ENCODE results near the gene LYRM4.

Gene LYRM4

DNA sequence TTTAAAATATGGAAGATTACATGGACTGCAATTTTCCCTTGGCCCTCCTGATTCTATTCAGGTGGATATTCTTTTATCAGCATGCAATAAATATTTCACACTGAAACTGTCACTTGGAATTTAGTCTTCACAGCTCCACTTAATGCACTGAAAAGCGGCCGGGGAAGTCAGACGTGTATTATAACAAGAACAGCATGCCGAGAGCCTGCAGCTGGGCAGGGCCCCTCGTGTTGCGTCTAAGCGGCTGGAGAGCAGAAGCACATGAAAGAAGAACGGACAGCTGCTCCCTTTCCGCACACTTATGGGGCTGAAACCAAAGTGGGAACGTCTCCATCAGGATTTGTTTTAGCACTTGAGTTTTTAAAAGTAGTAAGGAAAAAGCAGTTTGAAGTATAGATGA is 57.2 kb downstream of the LYRM4 start:
- DNase-seq = no peak

DNA sequence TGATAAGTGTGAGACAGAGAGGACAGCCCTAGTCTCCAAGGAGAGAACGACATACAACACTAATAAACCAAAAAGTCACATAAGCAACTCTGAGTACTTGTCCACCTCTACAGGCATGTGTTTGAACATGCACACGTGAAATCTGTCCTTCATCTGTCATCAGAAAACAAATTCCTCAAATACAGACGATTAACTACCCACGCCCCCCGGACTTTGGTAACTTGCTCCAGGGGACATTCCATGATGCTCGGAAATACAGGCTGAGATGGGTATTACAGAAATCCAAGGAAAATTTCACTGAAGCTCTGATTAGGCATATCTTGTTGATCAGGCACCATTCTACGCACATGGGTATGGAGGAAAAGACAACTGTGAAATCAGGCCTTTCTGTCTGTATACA is 57.8 kb downstream of the LYRM4 start:
- no peak for DNase-seq

- no peak for DNase-seq
Measured at GRCh38 chr6:5202206-5202605, 58.5 kb downstream of the LYRM4 start.

DNA sequence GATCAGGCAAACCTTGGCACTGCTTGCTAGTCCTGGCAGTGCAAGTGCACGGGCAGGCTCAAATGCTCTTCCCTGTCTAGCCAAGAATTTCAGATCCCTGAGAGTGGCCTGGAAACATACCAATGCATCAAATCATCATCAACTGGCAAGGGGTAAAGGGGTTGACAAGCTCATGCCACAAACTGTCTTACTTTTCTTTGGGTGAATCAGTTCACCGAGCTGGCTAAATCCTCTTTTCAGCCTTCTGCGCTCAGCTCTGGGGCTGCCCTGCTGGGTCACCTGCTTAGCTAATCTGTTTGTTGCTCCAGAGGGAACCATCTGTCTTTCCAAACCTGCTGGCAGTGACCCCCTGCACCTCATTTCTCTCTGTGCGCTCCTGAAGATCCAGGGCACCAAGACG is 59.5 kb downstream of the LYRM4 start:
- DNase-seq = no peak

GRCh38 chr6:5199702-5200101 is 61.0 kb downstream of the LYRM4 start:
- no peak for DNase-seq

DNA sequence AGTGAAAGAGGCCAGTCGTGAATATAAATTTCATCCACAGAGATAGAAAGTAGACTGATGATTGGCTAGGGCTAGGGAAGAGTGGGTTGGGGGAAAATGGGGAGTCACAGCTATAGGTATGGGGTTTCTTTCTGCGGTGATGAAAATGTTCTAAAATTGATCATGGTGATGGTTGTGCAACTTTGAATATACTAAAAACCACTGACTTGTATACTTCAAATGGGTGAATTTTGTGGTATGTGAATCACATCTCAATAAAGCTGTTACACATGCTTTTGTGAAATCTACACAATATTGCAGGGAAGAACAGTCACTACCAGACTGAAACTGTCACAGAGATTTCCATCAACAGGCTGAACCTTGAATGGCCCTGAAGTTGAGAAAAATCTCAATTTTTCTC is 61.5 kb downstream of the LYRM4 start:
- no peak for DNase-seq

DNA sequence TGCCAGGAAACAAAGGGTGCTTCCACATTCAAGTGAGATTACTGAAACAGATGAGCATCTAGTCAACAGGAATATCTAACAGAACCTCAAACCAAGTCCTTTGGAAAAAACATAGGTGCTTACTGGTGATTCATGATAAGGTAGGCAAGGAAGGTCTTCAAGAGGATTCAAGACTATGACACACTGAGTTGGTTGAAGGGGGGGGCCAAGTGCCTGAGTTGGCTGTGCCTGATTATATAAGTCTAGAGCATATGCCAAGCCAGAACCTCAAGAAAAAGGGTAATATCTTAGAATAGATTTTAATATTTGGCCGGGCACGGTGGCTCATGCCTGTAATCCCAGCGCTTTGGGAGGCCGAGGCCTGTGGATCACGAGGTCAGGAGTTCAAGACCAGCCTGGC is 63.7 kb downstream of the LYRM4 start:
- DNase-seq = no peak

DNA sequence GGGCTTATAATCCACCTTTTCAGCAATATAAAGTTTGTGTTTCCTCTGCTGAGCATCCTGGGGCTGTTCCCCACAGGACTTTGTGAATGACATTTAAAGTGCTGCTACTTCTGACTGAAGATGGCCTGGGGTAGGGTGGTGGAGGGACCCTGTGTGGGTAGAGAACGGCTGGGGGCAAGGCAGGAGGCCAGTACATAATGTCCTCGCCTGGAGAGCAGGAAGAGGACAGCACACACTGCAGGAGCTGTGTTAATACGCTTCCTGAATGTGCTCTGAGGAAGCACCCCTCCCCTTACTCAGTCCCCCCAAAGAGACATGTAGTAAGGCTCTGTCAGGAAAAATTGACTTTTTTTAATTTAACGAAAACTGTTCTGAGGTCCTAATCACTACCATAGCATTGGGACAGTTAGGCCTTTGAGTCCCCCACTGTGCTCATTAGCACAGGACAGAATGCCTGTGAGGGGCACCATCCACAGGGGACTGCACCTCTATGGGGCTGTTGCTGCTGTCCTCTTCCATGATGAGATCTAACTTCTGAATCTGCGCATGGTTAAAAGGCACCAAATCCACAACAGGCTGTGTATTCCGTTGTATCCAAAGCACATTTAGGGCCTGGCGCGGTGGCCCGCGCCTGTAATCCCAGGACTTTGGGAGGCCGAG is 68.5 kb downstream of the LYRM4 start:
- DNase-seq = no peak

DNA sequence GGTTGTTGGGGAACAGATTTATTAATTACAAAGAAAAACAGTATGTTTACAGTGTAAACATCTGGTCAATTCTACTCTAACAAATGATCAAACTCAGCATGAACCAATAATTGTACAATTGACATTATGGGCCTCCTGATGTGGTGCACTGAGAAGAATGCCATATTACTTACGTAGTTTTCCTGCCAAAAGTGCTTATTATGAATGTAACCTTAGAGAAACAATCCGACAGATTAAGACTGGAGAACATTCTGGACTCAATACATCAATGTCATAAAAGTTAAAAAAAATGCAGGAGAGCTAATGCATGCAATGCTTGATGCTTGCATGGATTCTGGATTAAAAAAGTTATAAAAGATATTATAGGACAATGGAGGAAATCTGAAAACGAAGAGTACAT is 69.0 kb downstream of the LYRM4 start:
- no peak for DNase-seq

GRCh38 chr6:5191222-5191621 is 69.5 kb downstream of the LYRM4 start:
- DNase-seq = no peak

DNA sequence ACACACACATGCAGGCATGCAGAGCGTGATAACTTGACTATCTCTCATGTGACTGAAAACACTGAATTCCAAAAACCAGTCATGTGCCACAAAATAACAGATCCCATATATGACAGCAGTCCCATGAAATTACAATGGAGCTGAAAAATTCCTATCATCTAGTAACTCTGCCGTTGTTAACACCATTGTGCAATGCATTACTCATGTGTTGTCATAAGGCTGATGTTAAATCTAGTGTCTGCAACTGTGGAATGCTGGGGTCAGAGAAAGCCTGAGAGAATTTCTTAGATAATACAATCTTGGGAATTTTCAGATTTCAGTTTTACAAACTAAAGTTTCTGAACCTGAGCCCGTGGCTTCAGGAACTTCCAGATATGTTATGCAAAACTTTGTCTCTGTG is 70.2 kb downstream of the LYRM4 start:
- DNase-seq = no peak

DNA sequence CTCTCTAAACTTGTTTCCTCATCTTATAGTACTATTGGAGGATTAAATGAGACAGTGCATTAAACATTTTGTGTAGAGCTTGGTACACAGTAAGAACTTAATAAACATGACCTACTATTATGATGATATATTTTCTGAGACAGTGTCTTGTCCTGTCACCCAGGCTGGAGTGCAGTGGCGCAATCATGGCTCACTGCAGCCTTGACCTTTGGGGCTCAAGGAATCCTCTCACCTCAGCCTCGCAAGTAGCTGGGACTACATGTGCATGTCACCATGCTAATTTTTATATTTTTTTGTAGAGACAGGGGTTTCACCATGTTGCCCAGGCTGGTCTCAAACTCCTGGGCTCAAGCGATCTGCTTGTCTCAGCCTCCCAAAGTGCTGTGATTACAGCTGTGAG is 72.1 kb downstream of the LYRM4 start:
- no peak for DNase-seq

GRCh38 chr6:5184878-5185277 is 75.9 kb downstream of the LYRM4 start:
- DNase-seq = no peak

- DNase-seq = no peak
Measured at GRCh38 chr6:5184218-5184617, 76.5 kb downstream of the LYRM4 start.

GRCh38 chr6:5181510-5182317 is 79.0 kb downstream of the LYRM4 start:
- no peak for DNase-seq

DNA sequence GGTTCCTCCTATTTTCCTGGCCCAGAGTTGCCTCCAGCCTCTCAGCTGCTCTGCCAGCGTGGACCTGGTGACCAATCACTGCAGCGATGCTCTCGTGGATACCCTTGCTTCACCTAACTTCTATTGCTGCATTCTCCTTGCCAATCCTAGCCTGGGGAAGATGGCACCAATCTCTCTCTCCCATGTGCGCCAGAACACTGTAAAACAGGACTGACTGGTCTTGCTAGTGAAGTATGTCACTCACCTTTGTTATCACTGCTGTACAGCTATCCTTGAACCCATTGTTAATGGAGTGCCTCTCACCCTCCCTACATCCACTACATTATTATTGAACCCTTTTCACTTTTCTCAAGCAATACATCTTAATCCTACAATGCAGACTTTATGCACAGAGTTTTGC is 80.1 kb downstream of the LYRM4 start:
- DNase-seq = no peak

DNA sequence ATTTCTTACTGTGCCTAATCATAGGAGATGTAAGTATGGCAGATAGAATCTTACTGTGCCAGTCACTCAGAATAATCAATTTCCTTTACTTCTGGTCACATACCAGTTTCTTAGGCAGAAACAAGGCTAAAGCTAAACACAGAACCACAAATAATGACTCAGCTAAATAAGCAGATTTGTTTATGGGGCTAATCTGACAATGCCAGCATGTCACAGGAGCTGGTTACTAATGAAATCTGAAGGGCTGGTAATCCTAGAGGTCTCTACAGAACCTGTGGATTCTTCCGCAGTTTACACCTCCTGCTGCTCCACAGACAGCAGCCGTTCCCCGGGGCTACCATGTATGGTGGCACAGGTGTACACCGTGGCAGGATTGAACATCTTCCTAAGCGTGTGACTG is 80.8 kb downstream of the LYRM4 start:
- DNase-seq = no peak

GRCh38 chr6:5178806-5179205 is 81.9 kb downstream of the LYRM4 start:
- no peak for DNase-seq

DNA sequence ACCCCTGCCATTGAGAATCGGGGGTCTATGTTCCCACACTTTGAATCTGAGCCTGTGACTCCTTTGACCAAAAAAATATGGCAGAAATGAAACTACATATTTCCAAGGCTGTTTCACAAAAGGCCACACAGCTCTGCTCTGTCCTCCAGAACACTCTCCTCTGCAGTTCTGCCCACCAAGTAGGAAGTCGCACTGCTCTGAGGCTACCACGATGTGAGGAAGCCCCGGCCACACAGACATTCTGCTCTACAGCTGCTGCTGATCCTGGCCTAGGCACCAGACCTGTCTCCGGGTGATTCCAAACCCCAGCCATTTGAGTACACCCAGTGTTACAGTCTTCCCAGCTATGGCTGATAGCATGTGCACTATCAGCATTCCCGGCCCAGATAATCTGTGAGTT is 85.1 kb downstream of the LYRM4 start:
- peak; percentile 64 for DNase-seq

DNA sequence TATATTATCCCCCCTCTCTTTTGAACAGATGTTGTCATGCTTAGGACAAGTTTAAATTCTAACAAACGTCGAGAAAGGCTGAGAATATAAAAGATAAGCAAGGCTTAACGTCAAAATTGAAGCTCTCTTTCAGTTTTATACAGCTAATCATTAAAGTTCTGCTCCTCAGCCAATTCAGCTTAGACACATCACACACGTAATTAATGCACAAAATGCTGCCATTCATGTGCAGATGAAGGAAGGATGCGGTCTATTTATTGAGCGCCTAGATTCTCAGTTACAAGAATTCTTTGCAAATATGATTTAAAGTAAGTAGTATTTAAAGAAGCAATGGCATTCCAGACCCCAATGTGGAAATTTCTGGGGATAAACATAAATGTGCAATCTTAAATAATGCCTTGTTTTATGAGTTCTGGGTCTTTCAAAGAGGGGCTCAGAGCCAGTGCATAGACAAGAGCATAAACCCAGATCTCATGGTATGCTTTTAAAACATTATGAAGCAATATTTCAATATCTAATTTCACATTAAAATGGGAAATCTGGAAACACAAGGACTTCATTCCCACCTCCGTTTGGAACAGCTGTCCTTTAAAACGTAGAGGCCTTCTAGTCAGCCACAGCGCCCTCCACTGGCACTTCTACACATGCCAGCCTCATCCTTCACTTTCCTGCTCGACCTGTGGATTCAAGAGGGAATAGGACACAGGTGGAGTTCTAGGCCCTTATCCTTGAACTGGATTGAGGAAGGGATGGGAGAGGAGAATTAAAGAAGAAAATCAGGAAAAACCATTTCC is 85.8 kb downstream of the LYRM4 start:
- no peak for DNase-seq

DNA sequence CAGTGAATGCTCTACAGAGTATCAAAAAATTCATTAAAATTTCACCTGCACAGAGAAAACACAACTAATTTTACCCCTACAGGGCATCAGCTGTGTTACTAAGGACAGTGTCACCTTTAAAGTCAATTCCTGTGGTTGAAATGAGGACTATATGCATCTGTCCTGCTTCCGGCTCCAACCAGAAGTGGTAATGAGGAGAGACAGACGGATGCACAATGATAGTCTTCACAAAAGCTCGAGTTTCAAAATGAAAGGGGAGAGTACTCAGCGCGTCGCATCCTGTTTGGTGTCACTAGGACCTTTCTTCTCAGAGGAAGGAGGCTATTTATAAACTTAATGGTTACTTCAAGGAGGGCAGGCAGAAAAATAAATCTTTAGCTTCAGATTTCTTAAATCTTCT is 86.5 kb downstream of the LYRM4 start:
- DNase-seq = peak; percentile 68

DNA sequence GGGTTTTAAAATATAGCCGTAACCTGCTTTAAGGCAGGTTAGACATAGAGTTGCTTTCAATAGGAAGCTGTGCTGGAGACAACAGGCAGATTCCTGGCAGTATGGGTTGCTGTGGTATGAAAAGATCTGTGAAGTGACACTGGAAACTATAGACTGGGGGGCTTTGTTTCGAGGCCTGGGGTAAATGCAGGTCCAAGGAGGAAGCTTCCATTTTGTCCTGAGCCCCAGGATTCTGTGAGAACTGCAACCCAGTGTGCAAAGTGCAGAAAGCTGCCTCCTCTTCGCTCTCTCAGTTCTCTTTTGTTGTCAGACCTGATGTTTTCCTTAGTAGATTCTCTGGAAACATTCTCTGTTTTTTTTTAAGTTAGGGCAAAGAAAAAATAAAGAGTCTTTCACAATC is 86.9 kb downstream of the LYRM4 start:
- no peak for DNase-seq

DNA sequence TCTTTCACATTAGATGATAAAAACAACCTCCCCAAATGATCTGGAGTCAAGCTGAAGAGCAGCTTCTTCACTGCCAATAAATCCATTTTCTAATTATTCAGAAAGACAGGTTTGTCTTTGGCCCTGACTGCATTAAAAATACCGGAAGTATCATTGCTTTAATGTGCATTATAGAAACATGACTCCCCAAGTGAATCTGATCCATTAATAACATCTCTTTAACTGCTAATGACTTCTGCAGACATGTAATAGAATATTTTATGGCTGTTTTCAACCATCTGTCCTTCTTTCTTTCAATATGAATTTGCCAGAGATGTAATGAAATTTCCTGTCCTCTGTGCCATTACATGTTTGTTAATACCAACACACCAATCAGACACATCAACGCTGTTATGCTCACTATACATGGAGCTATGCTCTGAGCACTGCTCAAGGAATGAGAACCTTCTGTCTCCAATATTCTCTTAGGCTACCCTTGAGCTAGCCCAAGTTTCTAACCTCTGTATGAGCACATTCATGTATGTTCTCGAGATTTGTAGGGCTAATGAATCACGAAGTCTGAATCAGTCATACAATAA is 87.8 kb downstream of the LYRM4 start:
- no peak for DNase-seq
